H7 (cell line): ENCODE measurements around the gene GOLT1A. TPM values are rescaled to one million over a fixed set of nuclear protein-coding genes. Genes with fewer than 3 reads are reported as not detected.

ENCODE experiments used
- DNase-seq: peaks from one replicate; pipeline ENCODE4 v3.0.0; 2012
- H3K27me3 ChIP-seq: 2 replicates; pipeline ENCODE4 v1.6.0; 2011; ENCODE audit warnings: mild to moderate bottlenecking, low read length; ENCODE audit not compliant: control insufficient read depth, insufficient read depth
- H3K36me3 ChIP-seq: replicated peaks from 2 replicates; pipeline ENCODE4 v1.5.1; 2011; ENCODE audit warnings: low read length; ENCODE audit not compliant: control insufficient read depth, insufficient read depth
- H3K4me3 ChIP-seq: 2 replicates; pipeline ENCODE4 v1.5.1; 2011; ENCODE audit warnings: low read depth, mild to moderate bottlenecking, control low read depth, low read length, moderate library complexity; ENCODE audit not compliant: insufficient read depth
- total RNA-seq: library from RNA; depleted of rRNA; stranded (reverse); fragments of >200 nt; shearing (Covaris generic); gene quantifications from 2 replicates; pipeline ENCODE4 v1.2.3, GENCODE V29; 2014; rRNA removed

GOLT1A gene
- total RNA-seq, 1 experiment from 2014 or later: 0.76 TPM

GRCh38 chr1:204153667-204154066, 60.1 kb downstream of the GOLT1A start:
- H3K27me3 ChIP-seq: peaks cover 17% of the 10 kb centered on the region
- DNase-seq: no peak
- H3K36me3 ChIP-seq: no peaks in the 10 kb centered on the region
- no peak overlapping the region for H3K4me3 ChIP-seq

- peaks cover 17% of the 10 kb centered on the region for H3K27me3 ChIP-seq
- DNase-seq: no peak
- H3K4me3 ChIP-seq: peak overlapping the region; percentile 67
- no peaks in the 10 kb centered on the region for H3K36me3 ChIP-seq
Observed at GRCh38 chr1:204152310-204153044, 61.3 kb downstream of the GOLT1A start.

DNA sequence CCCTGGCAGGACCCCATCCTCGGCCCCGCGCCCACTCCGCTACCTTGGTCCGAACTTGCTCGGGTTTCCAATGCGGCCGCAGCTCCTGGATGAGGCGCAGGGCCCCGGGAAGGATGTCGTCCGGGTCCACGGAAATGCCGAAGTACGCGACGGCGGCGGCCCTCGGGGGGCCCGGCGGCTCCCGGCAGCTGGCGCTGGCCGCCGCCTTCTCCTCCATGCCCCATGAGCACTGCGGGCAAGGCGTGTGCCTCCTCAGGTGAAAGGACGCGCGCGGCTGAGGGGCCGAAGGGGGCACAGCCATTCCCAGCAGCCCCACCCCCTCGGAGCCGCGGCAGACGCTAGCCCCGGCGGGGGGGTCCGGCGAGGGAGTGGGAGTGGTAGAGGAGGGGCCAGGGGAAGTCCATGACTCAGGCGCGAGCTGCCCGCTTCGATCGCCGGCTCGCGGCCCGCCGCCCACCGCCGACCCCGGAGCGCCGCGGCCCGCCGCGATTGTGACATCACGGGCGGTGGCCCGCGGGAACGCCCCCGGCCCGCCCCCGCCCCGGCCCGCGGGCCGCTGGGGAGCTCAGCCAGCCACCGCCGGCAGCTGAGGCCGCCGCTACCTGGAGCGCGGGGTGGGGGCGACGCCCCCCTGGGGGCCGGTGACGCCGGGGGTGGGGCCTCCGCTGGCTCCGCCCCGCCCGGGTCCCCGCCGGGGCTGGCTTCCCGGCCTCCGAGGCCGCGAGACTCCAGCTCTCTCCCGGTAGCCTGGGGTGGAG, 62.1 kb downstream of the GOLT1A start, which contains the start of gene ETNK2:
Gene ETNK2, minus strand, starts transcription at position 493 of the 758 bp plus-strand sequence. Its CDS starts 192 bp downstream, at position 301.
- Histone ChIP-seq H3K27me3 (peaks cover 17% of the 10 kb centered on the region), H3K4me3 (peak within 1 kb of the TSS; percentile 73), H3K36me3 (no peaks in the 10 kb centered on the region)
- peak; percentile 97 for DNase-seq

- Histone ChIP-seq H3K36me3 (peaks cover 1% of the 10 kb centered on the region; the same call in 1 of the 2 replicates), H3K4me3 (peak overlapping the region; percentile 73), H3K27me3 (peaks cover 17% of the 10 kb centered on the region)
- peak; percentile 83 for DNase-seq
Observed at GRCh38 chr1:204150702-204151551, 62.9 kb downstream of the GOLT1A start.

DNA sequence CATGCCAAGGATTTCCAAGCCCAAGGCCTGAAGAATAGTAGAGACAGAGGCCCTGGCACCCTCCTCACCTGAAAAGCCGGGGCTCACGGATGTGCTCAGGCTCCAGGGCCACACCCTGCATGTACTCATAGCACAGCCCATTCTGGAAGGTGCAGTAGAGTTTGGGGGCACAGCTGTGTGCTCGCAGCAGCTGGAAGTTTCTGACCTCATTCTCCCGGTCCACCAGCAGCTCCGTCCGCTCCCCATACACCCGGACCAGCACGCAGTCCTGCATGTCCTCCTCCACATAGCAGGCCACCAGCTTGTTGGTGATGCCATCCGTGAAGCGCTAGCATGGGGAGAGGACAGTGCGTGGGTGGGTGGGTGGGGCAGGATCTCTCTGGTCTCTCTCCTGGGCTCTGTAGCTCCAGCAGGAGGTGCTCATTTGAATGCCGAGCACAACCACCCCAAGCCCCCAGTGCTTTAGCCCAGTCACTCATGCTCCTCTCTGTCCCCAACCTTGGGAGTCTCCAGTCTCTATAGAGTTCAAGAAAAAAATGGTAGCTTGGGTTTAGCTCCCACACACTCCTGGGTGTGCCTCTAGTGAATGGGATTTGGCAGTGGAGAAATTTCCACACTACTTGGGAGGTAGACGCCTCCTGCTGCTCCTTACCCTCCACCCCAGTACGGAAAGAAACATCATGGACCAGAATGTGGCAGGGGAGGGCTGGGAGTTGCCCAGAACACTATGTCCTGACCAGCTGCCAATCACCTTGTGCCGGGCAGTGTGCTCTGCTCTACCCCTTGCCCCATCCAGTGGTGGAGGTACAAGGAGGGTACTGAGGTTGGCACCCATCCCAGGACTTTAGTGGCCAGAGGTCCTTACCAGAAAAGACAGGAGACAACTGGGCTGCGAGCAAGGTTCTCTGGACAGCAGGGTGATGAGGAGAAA, 63.9 kb downstream of the GOLT1A start:
- no peak for DNase-seq
- H3K27me3 ChIP-seq: peaks cover 17% of the 10 kb centered on the region
- H3K36me3 ChIP-seq: peaks cover 2% of the 10 kb centered on the region; the same call in 1 of the 2 replicates
- H3K4me3 ChIP-seq: no peak overlapping the region

DNA sequence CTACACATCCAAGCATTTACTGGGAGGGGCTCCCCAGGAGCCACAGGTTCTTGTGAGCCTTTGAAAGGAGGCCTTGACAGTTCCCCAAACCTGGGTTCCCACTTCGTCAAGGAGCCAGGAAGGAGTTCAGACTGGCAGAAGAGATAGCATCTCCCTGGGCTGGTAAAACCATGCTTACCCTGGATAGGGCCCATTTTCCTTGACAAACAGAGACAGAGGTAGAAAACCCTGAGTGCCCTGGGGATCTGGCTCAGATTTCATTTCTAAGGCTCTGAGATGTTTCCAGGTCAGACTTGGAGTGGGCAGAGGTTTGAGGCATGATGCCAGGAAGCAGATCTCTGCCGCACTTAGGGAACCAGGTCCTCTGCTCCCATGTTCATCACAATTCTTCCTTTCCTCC, 64.7 kb downstream of the GOLT1A start:
- Histone ChIP-seq H3K36me3 (peaks cover 2% of the 10 kb centered on the region; the same call in 1 of the 2 replicates), H3K27me3 (peaks cover 17% of the 10 kb centered on the region)

More for the DNA sequence above, 64.7 kb downstream of the GOLT1A start:
- DNase-seq: no peak
- no peak overlapping the region for H3K4me3 ChIP-seq

Other genes starting within 250 kb of the GOLT1A start
- gene SOX13, start 140.9 kb downstream of the GOLT1A start, total RNA-seq: 94.4 and 120 TPM in 2 replicates
- gene ETNK2, start 61.9 kb downstream of the GOLT1A start, total RNA-seq: 44.3 and 57.7 TPM in 2 replicates
- not detected in 2 replicates for gene REN, start 47.7 kb downstream of the GOLT1A start, total RNA-seq
- gene KISS1, start 17.5 kb downstream of the GOLT1A start, total RNA-seq: not detected in 2 replicates
- gene PLEKHA6, start 145.9 kb upstream of the GOLT1A start, total RNA-seq: 3.0 and 5.1 TPM in 2 replicates
- gene PPP1R15B, start 197.8 kb upstream of the GOLT1A start, total RNA-seq: 37.1 and 40.6 TPM in 2 replicates